GM19372 (cell line): Measurements from ENCODE around the gene BZW2.

Experiments
- ATAC-seq: cut with Tn5 transposase; IDR thresholded peaks from one replicate; pipeline ENCODE4 v1.9.1; 2021; ENCODE audit warnings: mild to moderate bottlenecking, low read depth, moderate library complexity; ENCODE audit not compliant: unreplicated experiment

Gene BZW2

GRCh38 chr7:16645593-16646471 is at the start of gene BZW2, which contains the start of gene ANKMY2:
Gene BZW2, plus strand, starts transcription at chr7:16646181. Its CDS starts 19,263 bp downstream, at chr7:16665444.
Gene ANKMY2, minus strand, starts transcription at chr7:16645754. Its CDS starts 181 bp downstream, at chr7:16645573.
- peak; percentile 93 for ATAC-seq

- ATAC-seq: no peak
These were observed 48.0 kb upstream of the BZW2 start for GRCh38 chr7:16598015-16598414.

- no peak for ATAC-seq
These were observed 46.1 kb upstream of the BZW2 start for GRCh38 chr7:16599860-16600259.

- no peak for ATAC-seq
These were observed 42.3 kb upstream of the BZW2 start for GRCh38 chr7:16603633-16604032.

GRCh38 chr7:16604054-16604453 is 41.9 kb upstream of the BZW2 start:
- no peak for ATAC-seq

GRCh38 chr7:16606704-16607103 is 39.3 kb upstream of the BZW2 start:
- no peak for ATAC-seq

- ATAC-seq: peak; percentile 91
These were observed 36.0 kb upstream of the BZW2 start for GRCh38 chr7:16609842-16610450.

- ATAC-seq: no peak
These were observed 34.3 kb upstream of the BZW2 start for GRCh38 chr7:16611711-16612110.

- ATAC-seq: no peak
These were observed 30.8 kb upstream of the BZW2 start for GRCh38 chr7:16615228-16615627.

GRCh38 chr7:16616122-16616521 is 29.9 kb upstream of the BZW2 start:
- ATAC-seq: no peak

GRCh38 chr7:16616542-16616941 is 29.4 kb upstream of the BZW2 start:
- no peak for ATAC-seq

GRCh38 chr7:16619979-16620408 is 26.0 kb upstream of the BZW2 start:
- ATAC-seq: peak; percentile 94

- no peak for ATAC-seq
These were observed 19.6 kb upstream of the BZW2 start for GRCh38 chr7:16626388-16626787.

- no peak for ATAC-seq
These were observed 18.7 kb upstream of the BZW2 start for GRCh38 chr7:16627236-16627635.

GRCh38 chr7:16630654-16631053 is 15.3 kb upstream of the BZW2 start:
- no peak for ATAC-seq

- ATAC-seq: no peak
These were observed 11.7 kb upstream of the BZW2 start for GRCh38 chr7:16634271-16634738.

GRCh38 chr7:16636555-16637101 is 9.4 kb upstream of the BZW2 start:
- no peak for ATAC-seq

GRCh38 chr7:16637379-16637778 is 8.6 kb upstream of the BZW2 start:
- no peak for ATAC-seq

- no peak for ATAC-seq
These were observed 7.4 kb upstream of the BZW2 start for GRCh38 chr7:16638282-16639280.

- ATAC-seq: no peak
These were observed 1.8 kb upstream of the BZW2 start for GRCh38 chr7:16644157-16644556.
